WTC11 (cell line): ENCODE results near the gene OR10V1.

Source experiments
- ETV6 ChIP-seq: sonication (generic); formaldehyde crosslinking; IDR thresholded peaks from 2 replicates; pipeline ENCODE4 v1.8.1; 2022; ENCODE audit warnings: mild to moderate bottlenecking, missing genetic modification reagents
- JUN ChIP-seq: sonication (generic); formaldehyde crosslinking; IDR thresholded peaks from 2 replicates; pipeline ENCODE4 v1.8.0; 2023; ENCODE audit warnings: mild to moderate bottlenecking, missing genetic modification reagents
- TF ChIP-seq, protein P1 (sequence below): fragments of 200-600 bp; IDR thresholded peaks from 2 replicates; pipeline ENCODE4 v1.8.0; 2022; ENCODE audit warnings: antibody characterized with exemption
- TF ChIP-seq, protein P2 (sequence below): sonication (generic); formaldehyde crosslinking; IDR thresholded peaks from 2 replicates; pipeline ENCODE4 v1.8.1; 2022; ENCODE audit warnings: mild to moderate bottlenecking, missing genetic modification reagents, moderate library complexity, borderline replicate concordance
- TF ChIP-seq, protein P3 (sequence below): sonication (generic); formaldehyde crosslinking; IDR thresholded peaks from 2 replicates; pipeline ENCODE4 v1.8.0; 2022; ENCODE audit warnings: mild to moderate bottlenecking, missing genetic modification reagents
- TF ChIP-seq, protein P4 (sequence below): sonication (generic); formaldehyde crosslinking; IDR thresholded peaks from 2 replicates; pipeline ENCODE4 v1.8.1; 2023; ENCODE audit warnings: mild to moderate bottlenecking, moderate library complexity, missing genetic modification reagents

DNA sequence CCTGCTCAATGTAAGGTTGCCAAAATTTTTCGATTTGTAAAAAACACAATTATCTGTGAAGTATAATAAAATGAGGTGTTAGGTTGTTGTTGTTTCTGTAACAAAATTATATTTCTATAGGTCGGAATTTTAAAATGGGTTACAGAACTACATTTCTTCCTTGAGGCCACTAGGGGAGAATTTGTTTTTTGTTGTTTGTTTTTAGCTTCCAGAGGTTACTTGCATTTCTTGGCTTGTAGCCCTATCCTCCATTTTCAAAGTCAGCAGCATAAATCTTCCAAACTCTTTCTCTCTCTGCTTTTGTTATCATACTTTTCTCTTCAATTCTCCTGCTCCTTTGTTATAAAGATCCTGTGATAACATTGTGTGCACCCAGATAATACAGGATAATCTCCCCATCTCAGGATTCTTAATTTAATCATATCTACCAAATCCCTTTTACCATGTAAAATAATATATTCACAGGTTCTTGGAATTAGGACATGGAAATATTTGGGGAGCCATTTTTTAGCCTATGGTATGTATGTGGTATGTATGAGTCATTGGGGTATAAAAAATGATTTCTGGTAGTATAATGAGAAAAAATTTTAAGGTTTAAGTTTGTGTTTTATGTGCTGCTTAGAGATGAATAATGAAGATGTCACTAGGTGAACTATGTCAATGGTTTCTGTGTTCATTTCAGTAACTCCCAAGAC, 35.4 kb downstream of the OR10V1 start:
- TF ChIP-seq, protein P1, sequence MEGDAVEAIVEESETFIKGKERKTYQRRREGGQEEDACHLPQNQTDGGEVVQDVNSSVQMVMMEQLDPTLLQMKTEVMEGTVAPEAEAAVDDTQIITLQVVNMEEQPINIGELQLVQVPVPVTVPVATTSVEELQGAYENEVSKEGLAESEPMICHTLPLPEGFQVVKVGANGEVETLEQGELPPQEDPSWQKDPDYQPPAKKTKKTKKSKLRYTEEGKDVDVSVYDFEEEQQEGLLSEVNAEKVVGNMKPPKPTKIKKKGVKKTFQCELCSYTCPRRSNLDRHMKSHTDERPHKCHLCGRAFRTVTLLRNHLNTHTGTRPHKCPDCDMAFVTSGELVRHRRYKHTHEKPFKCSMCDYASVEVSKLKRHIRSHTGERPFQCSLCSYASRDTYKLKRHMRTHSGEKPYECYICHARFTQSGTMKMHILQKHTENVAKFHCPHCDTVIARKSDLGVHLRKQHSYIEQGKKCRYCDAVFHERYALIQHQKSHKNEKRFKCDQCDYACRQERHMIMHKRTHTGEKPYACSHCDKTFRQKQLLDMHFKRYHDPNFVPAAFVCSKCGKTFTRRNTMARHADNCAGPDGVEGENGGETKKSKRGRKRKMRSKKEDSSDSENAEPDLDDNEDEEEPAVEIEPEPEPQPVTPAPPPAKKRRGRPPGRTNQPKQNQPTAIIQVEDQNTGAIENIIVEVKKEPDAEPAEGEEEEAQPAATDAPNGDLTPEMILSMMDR: no peak
- TF ChIP-seq ETV6 (CRISPR knock-in tag): no peak
- TF ChIP-seq JUN (CRISPR knock-in tag): no peak
- TF ChIP-seq, protein P2, sequence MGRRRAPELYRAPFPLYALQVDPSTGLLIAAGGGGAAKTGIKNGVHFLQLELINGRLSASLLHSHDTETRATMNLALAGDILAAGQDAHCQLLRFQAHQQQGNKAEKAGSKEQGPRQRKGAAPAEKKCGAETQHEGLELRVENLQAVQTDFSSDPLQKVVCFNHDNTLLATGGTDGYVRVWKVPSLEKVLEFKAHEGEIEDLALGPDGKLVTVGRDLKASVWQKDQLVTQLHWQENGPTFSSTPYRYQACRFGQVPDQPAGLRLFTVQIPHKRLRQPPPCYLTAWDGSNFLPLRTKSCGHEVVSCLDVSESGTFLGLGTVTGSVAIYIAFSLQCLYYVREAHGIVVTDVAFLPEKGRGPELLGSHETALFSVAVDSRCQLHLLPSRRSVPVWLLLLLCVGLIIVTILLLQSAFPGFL (CRISPR knock-in tag): no peak
- TF ChIP-seq, protein P3, sequence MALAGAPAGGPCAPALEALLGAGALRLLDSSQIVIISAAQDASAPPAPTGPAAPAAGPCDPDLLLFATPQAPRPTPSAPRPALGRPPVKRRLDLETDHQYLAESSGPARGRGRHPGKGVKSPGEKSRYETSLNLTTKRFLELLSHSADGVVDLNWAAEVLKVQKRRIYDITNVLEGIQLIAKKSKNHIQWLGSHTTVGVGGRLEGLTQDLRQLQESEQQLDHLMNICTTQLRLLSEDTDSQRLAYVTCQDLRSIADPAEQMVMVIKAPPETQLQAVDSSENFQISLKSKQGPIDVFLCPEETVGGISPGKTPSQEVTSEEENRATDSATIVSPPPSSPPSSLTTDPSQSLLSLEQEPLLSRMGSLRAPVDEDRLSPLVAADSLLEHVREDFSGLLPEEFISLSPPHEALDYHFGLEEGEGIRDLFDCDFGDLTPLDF (CRISPR knock-in tag): no peak
- TF ChIP-seq, protein P4, sequence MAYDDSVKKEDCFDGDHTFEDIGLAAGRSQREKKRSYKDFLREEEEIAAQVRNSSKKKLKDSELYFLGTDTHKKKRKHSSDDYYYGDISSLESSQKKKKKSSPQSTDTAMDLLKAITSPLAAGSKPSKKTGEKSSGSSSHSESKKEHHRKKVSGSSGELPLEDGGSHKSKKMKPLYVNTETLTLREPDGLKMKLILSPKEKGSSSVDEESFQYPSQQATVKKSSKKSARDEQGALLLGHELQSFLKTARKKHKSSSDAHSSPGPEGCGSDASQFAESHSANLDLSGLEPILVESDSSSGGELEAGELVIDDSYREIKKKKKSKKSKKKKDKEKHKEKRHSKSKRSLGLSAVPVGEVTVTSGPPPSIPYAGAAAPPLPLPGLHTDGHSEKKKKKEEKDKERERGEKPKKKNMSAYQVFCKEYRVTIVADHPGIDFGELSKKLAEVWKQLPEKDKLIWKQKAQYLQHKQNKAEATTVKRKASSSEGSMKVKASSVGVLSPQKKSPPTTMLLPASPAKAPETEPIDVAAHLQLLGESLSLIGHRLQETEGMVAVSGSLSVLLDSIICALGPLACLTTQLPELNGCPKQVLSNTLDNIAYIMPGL (CRISPR knock-in tag): no peak
